ENCODE results near the gene DOCK2.

- TF ChIP-seq POLR2AphosphoS5 (IDR thresholded peaks at IDR 0.05; ENCODE audit: low read depth, low read length) (no peak), TEAD4 (IDR thresholded peaks at IDR 0.05; ENCODE audit: borderline replicate concordance, insufficient read depth) (no peak), CTCF (IDR thresholded peaks at IDR 0.05) (no peak), PBX3 (IDR thresholded peaks at IDR 0.05) (no peak), YY1 (IDR thresholded peaks at IDR 0.05; ENCODE audit: low read depth) (no peak), IRF3 (IDR thresholded peaks at IDR 0.05; ENCODE audit: low read depth, low read length) (no peak), SIN3A (IDR thresholded peaks at IDR 0.05; ENCODE audit: borderline replicate concordance, low read depth, low read length) (no peak), REST (IDR thresholded peaks at IDR 0.05; ENCODE audit: low read depth, low read length) (no peak)
These were observed 439.1 kb downstream of the DOCK2 start for GRCh38 chr5:170076211-170076610.

Measured in SK-N-SH (cell line).